Caco-2 (cell line): ENCODE data around the gene OR2AG1. TPM values are rescaled to one million over a fixed set of nuclear protein-coding genes. Genes with fewer than 3 reads are reported as not detected.

Experiments
- BruUV-seq: library from RNA; stranded (reverse); fragments of 400-500 nt; replicated peaks from 2 replicates; lab custom pipeline; 2021; lab: Mats Ljungman, UMichigan
- CTCF ChIA-PET: fragments of 300-600 bp; sonication (Branson Sonifier 250); formaldehyde crosslinking; loops from one replicate; lab custom pipeline; 2022; ENCODE audit warnings: antibody characterized with exemption; lab: Charles Lee
- POLR2A ChIA-PET: fragments of 300-600 bp; sonication (Branson Sonifier 250); formaldehyde crosslinking; loops from one replicate; lab custom pipeline; 2022; ENCODE audit warnings: antibody characterized with exemption; lab: Charles Lee
- DNase-seq, 2 experiments: peaks; one replicate each; pipeline versions ENCODE4 v3.0.0 to v3.0.0-alpha.2; 2020 to 2022
- H3K27me3 ChIP-seq: replicated peaks from 2 replicates; pipeline ENCODE4 v1.6.0; 2011; ENCODE audit warnings: low read length; ENCODE audit not compliant: control insufficient read depth, insufficient read depth
- H3K36me3 ChIP-seq: 2 replicates; pipeline ENCODE4 v1.5.1; 2011; ENCODE audit warnings: low read length; ENCODE audit not compliant: control insufficient read depth, insufficient read depth
- H3K4me1 ChIP-seq: fragments of 250-450 bp; sonication (Bioruptor Pico); 2 replicates; pipeline ENCODE4 v1.5.1; 2020; ENCODE audit warnings: mild to moderate bottlenecking
- H3K4me3 ChIP-seq: 2 replicates; pipeline ENCODE4 v1.5.1; 2011; ENCODE audit warnings: low read depth, mild to moderate bottlenecking, control low read depth, low read length
- H3K9me3 ChIP-seq: fragments of 250-450 bp; sonication (Bioruptor Pico); 2 replicates; pipeline ENCODE4 v1.5.1; 2020; ENCODE audit warnings: mild to moderate bottlenecking, moderate library complexity
- H3K27ac Mint-ChIP-seq: one replicate; pipeline ENCODE4 v1.8.0; 2022; ENCODE audit warnings: mixed read lengths; ENCODE audit not compliant: unreplicated experiment
- H3K27me3 Mint-ChIP-seq: one replicate; pipeline ENCODE4 v1.8.0; 2022; ENCODE audit warnings: mixed read lengths; ENCODE audit not compliant: insufficient read depth, unreplicated experiment
- H3K36me3 Mint-ChIP-seq: one replicate; pipeline ENCODE4 v1.8.0; 2022; ENCODE audit warnings: mild to moderate bottlenecking, mixed read lengths; ENCODE audit not compliant: insufficient read depth, unreplicated experiment
- H3K4me1 Mint-ChIP-seq: one replicate; pipeline ENCODE4 v1.8.0; 2022; ENCODE audit warnings: low read depth, mixed read lengths; ENCODE audit not compliant: unreplicated experiment
- H3K4me3 Mint-ChIP-seq: one replicate; pipeline ENCODE4 v1.8.0; 2022; ENCODE audit warnings: mild to moderate bottlenecking, moderate library complexity, mixed read lengths; ENCODE audit not compliant: unreplicated experiment
- H3K9me3 Mint-ChIP-seq: one replicate; pipeline ENCODE4 v1.8.0; 2022; ENCODE audit warnings: mixed read lengths; ENCODE audit not compliant: unreplicated experiment
- intact Hi-C: fragments of 100-400 bp; cut with micrococcal nuclease; formaldehyde crosslinking; loops from one replicate; pipeline ENCODE4 v1.10.0; 2022; ENCODE audit not compliant: unreplicated experiment
- total RNA-seq: library from RNA; stranded (reverse); gene quantifications from 2 replicates; pipeline ENCODE4 v1.2.3, GENCODE V29; 2022
- TF ChIP-seq, protein P1 (sequence below), 2 experiments: fragments of 200-600 bp in 1 of 2; IDR thresholded peaks; 1 replicate in 1 of 2; 2 replicates in 1 of 2; pipeline versions ENCODE4 v1.5.1 to v1.8.0; 2011 to 2022; ENCODE audit warnings: antibody characterized with exemption in 1 of 2, control low read depth in 1 of 2, inconsistent platforms in 1 of 2, low read depth in 1 of 2, low read length in 1 of 2, mild to moderate bottlenecking in 1 of 2, moderate library complexity in 1 of 2; ENCODE audit not compliant: insufficient read depth in 1 of 2, severe bottlenecking in 1 of 2, unreplicated experiment in 1 of 2

Gene OR2AG1
- total RNA-seq, 1 experiment from 2014 or later = not detected

DNA sequence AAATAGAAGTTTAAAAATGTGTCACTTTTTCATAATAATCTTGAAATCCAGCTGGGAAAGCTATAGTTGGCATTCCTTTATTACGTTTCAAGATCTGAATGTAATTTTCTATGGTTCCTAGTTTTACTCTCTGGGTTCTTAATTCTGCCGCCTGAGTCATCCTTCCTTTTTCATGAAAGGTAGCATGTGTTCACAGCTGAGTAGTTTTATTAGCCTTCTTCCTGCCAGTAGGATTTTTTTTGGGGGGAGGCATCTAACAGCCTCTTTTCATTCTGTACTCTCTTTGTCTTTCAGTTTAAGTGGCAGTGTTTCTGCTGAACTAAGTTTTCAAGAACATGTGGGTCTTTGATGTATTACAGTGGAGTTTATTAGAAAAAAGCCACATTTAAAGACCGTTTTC lies 47.5 kb upstream of the OR2AG1 start:
- intact Hi-C loops = no loop called here
- POLR2A ChIA-PET = no interaction called here

DNA sequence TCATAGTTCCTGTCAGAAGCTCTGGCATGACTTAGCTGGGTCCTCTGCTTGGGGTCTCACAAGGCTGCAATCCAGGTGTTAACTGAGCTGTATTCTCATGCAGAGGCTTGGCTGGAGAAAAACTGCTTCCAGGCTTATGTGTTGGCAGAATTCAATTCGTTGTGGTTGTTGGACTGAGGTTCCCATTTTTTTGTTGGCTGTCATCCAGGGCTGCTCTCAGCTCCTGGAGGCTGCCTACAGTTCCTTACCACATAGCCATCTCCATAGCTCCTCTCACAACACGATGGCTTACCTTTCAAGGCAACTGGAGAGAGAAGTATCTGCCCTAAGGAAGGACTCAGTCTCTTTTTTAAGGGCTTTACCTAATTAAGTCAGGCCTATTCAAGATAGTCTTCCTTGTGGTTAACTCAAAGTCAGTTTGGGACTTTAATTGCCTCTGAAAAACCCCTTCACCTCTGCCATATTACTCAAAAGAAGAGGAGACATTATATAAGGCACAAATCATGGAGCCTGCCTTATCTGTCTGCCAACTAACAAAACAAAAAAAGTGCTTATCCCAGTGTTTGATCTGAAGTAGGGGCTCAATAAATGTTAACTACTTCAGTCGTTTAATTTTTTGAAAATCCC lies 46.2 kb upstream of the OR2AG1 start:
- H3K4me3 ChIP-seq = no peak overlapping the region
- H3K27me3 ChIP-seq = no peaks in the 10 kb centered on the region
- no peaks in the 10 kb centered on the region for H3K4me1 ChIP-seq
- intact Hi-C loops = no loop called here
- H3K36me3 ChIP-seq = no peaks in the 10 kb centered on the region
- no peaks in the 10 kb centered on the region for H3K4me1 Mint-ChIP-seq
- TF ChIP-seq, protein P1, sequence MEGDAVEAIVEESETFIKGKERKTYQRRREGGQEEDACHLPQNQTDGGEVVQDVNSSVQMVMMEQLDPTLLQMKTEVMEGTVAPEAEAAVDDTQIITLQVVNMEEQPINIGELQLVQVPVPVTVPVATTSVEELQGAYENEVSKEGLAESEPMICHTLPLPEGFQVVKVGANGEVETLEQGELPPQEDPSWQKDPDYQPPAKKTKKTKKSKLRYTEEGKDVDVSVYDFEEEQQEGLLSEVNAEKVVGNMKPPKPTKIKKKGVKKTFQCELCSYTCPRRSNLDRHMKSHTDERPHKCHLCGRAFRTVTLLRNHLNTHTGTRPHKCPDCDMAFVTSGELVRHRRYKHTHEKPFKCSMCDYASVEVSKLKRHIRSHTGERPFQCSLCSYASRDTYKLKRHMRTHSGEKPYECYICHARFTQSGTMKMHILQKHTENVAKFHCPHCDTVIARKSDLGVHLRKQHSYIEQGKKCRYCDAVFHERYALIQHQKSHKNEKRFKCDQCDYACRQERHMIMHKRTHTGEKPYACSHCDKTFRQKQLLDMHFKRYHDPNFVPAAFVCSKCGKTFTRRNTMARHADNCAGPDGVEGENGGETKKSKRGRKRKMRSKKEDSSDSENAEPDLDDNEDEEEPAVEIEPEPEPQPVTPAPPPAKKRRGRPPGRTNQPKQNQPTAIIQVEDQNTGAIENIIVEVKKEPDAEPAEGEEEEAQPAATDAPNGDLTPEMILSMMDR (IDR thresholded peaks at IDR 0.05; ENCODE audit: insufficient read depth in 1 of 2, low read depth in 1 of 2, low read length in 1 of 2, severe bottlenecking in 1 of 2, unreplicated experiment in 1 of 2) = no peak
- no peaks in the 10 kb centered on the region for H3K9me3 Mint-ChIP-seq
- H3K27ac Mint-ChIP-seq = no peak overlapping the region
- H3K4me3 Mint-ChIP-seq = no peak overlapping the region
- no peak for DNase-seq
- ChIA-PET CTCF (interaction anchor here (1.6 kb wide), 1 partner anchor 21 kb away, joined by 14 read pairs; no protein-coding TSS in a partner anchor), POLR2A (no interaction called here)
- no TSS peak for BruUV-seq
- H3K27me3 Mint-ChIP-seq = peaks cover 18% of the 10 kb centered on the region
- H3K36me3 Mint-ChIP-seq = no peaks in the 10 kb centered on the region
- H3K9me3 ChIP-seq = no peaks in the 10 kb centered on the region

More for the DNA sequence above, 47.5 kb upstream of the OR2AG1 start:
- Histone ChIP-seq H3K9me3 (no peaks in the 10 kb centered on the region), H3K36me3 (no peaks in the 10 kb centered on the region), H3K4me1 (no peaks in the 10 kb centered on the region), H3K4me3 (no peak overlapping the region), H3K27me3 (no peaks in the 10 kb centered on the region)
- no peaks in the 10 kb centered on the region for H3K4me1 Mint-ChIP-seq
- no peak for DNase-seq
- H3K36me3 Mint-ChIP-seq = no peaks in the 10 kb centered on the region
- H3K9me3 Mint-ChIP-seq = no peaks in the 10 kb centered on the region
- no peak overlapping the region for H3K4me3 Mint-ChIP-seq
- no TSS peak for BruUV-seq
- H3K27ac Mint-ChIP-seq = no peak overlapping the region
- CTCF ChIA-PET = no interaction called here
- TF ChIP-seq, protein P1 (IDR thresholded peaks at IDR 0.05; ENCODE audit: insufficient read depth in 1 of 2, low read depth in 1 of 2, low read length in 1 of 2, severe bottlenecking in 1 of 2, unreplicated experiment in 1 of 2) = no peak
- peaks cover 15% of the 10 kb centered on the region for H3K27me3 Mint-ChIP-seq

DNA sequence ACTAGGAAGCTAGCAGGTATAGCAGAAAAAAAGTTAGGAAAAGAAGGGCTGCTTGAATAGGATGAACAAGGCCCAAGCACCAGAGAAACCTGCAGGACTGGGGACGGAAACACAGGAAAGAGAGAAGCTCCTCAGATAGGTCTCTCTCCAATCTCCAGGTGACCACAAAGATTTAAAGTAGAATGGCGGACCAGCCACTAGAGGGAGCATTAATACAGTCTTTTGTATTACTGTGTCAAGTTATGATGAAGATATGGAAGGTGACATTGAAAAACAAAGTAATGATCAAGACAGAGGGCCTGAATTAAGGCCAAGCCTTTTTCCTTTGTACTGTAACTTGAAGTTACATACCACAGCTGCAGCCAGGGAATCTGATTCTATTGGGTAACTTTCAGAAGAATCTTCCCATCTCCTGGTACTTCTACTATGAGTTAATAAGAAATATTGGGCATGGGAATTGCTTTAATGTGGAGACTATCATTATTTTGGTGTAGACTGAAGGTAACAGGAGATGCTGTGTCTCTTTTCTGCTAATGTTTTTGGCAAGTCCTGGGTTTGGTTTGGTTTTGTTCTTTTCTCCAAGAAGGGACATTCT lies 44.9 kb upstream of the OR2AG1 start:
- intact Hi-C loops = loop anchor here (1.0 kb wide), 1 partner anchor 19 kb away; no protein-coding TSS in a partner anchor

More for the DNA sequence above, 44.9 kb upstream of the OR2AG1 start:
- Mint-ChIP-seq H3K4me1 (no peaks in the 10 kb centered on the region), H3K4me3 (no peak overlapping the region), H3K36me3 (no peaks in the 10 kb centered on the region), H3K27me3 (peaks cover 22% of the 10 kb centered on the region), H3K27ac (no peak overlapping the region), H3K9me3 (no peaks in the 10 kb centered on the region)
- Histone ChIP-seq H3K36me3 (no peaks in the 10 kb centered on the region), H3K4me3 (no peak overlapping the region), H3K27me3 (no peaks in the 10 kb centered on the region), H3K9me3 (no peaks in the 10 kb centered on the region), H3K4me1 (no peaks in the 10 kb centered on the region)
- TF ChIP-seq, protein P1 (IDR thresholded peaks at IDR 0.05; ENCODE audit: insufficient read depth in 1 of 2, low read depth in 1 of 2, low read length in 1 of 2, severe bottlenecking in 1 of 2, unreplicated experiment in 1 of 2) = peak; percentile 62 to 71
- CTCF ChIA-PET = interaction anchor here (0.5 to 1.6 kb wide), 10 partner anchors 9 to 1233 kb away, joined by 3 to 14 read pairs (median 4); no protein-coding TSS in a partner anchor
- POLR2A ChIA-PET = no interaction called here
- peak; percentile 53 to 64 for DNase-seq
- no TSS peak for BruUV-seq
